Measurements from ENCODE around the gene PRODH2. TPM values are rescaled to one million over a fixed set of nuclear protein-coding genes. Genes with fewer than 3 reads are reported as not detected.

PRODH2 gene
- total and polyA plus RNA-seq, 3 donors from 2014 or later, result 0.99 to 2.7 (median 1.3) TPM

DNA sequence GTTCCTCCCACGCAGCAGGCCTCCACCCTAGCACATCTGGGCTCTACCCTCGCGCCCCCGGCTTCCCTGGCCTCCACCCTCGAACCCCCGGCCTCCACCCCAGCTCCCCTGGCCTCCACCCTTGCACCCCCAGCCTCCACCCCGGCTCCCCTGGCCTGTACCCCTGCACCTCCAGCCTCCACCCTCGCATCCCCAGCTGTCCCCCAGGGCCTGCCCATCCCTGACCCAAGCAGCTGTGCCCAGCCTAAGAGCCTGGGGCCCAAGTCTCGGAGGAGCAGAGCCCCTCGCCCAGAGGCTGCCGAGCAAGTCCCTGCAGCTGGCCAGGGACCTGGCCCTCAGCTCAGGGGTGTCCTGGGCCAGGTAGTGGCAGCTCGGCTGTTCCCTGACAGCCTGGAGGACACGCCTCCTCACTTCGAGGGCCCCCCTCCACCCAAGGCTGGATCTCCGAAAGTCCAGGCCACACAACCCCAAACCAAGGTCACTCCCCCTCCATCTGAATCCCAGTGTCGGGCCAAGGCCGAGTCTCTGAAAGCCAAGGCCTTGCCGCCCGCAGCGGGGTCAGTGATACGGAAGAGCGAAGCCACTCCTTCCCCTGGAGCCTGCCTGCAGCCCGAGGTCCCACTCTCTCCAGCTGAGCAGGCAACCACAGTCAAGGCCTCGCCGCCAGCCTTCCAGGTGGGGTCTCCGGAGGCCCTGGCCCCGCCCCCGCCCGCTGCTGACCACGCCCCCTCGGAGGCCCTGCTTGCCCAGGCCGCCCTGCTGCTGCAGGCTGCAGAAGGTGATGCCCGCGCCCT, 45.2 kb downstream of the PRODH2 start:
- WGBS, 2 donors, result 27 to 58% methylated on average over 8 to 31 of the region's 34 CpGs
- Histone ChIP-seq H3K4me1 (peaks cover 18% of the 10 kb centered on the region), H3K27me3 (no peaks in the 10 kb centered on the region), H3K4me3 (peak overlapping the region in 1 of 2 donors; percentile 7), H3K9me3 (no peaks in the 10 kb centered on the region), H3K36me3 (ENCODE audit: low read depth, missing control alignments) (no peaks in the 10 kb centered on the region), H3K27ac (peak overlapping the region in 1 of 2 donors; percentile 30)
- intact Hi-C loops (cut with DNase I; ENCODE audit: low total_unique reads), result no loop called here
- DNase-seq, result peak; percentile 71
- TF ChIP-seq, protein P1, sequence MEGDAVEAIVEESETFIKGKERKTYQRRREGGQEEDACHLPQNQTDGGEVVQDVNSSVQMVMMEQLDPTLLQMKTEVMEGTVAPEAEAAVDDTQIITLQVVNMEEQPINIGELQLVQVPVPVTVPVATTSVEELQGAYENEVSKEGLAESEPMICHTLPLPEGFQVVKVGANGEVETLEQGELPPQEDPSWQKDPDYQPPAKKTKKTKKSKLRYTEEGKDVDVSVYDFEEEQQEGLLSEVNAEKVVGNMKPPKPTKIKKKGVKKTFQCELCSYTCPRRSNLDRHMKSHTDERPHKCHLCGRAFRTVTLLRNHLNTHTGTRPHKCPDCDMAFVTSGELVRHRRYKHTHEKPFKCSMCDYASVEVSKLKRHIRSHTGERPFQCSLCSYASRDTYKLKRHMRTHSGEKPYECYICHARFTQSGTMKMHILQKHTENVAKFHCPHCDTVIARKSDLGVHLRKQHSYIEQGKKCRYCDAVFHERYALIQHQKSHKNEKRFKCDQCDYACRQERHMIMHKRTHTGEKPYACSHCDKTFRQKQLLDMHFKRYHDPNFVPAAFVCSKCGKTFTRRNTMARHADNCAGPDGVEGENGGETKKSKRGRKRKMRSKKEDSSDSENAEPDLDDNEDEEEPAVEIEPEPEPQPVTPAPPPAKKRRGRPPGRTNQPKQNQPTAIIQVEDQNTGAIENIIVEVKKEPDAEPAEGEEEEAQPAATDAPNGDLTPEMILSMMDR (IDR thresholded peaks at IDR 0.05), result no peak
- TF ChIP-seq POLR2A (IDR thresholded peaks at IDR 0.05), result no peak

- H3K36me3 ChIP-seq (ENCODE audit: low read depth, missing control alignments), result no peaks in the 10 kb centered on the region
- no peak for DNase-seq
- intact Hi-C loops (cut with DNase I; ENCODE audit: low total_unique reads), result no loop called here
Measured at GRCh38 chr19:35766571-35767104, 46.0 kb downstream of the PRODH2 start.

GRCh38 chr19:35764432-35765315, 48.0 kb downstream of the PRODH2 start:
- Histone ChIP-seq H3K4me3 (no peak overlapping the region), H3K36me3 (ENCODE audit: low read depth, missing control alignments) (no peaks in the 10 kb centered on the region), H3K4me1 (peaks cover 18% of the 10 kb centered on the region), H3K27ac (no peak overlapping the region), H3K9me3 (no peaks in the 10 kb centered on the region), H3K27me3 (no peaks in the 10 kb centered on the region)
- WGBS, 2 donors, result 86 to 92% methylated on average over 17 of the region's 17 CpGs
- no peak for DNase-seq
- TF ChIP-seq POLR2A (IDR thresholded peaks at IDR 0.05), result no peak
- TF ChIP-seq, protein P1 (IDR thresholded peaks at IDR 0.05), result no peak
- intact Hi-C loops (cut with DNase I; ENCODE audit: low total_unique reads), result no loop called here

More at GRCh38 chr19:35766571-35767104, 46.0 kb downstream of the PRODH2 start:
- TF ChIP-seq POLR2A (IDR thresholded peaks at IDR 0.05), result no peak
- TF ChIP-seq, protein P1 (IDR thresholded peaks at IDR 0.05), result no peak
- Histone ChIP-seq H3K9me3 (no peaks in the 10 kb centered on the region), H3K27ac (no peak overlapping the region), H3K4me3 (no peak overlapping the region), H3K4me1 (peaks cover 18% of the 10 kb centered on the region), H3K27me3 (no peaks in the 10 kb centered on the region)
- 78 to 80% methylated on average over 11 of the region's 11 CpGs for WGBS, 2 donors

GRCh38 chr19:35760711-35761349, 51.8 kb downstream of the PRODH2 start:
- H3K9me3 ChIP-seq, result no peaks in the 10 kb centered on the region
- H3K27ac ChIP-seq, result no peak overlapping the region
- no peak overlapping the region for H3K4me3 ChIP-seq
- intact Hi-C loops (cut with DNase I; ENCODE audit: low total_unique reads), result no loop called here
- DNase-seq, result no peak
- TF ChIP-seq POLR2A (IDR thresholded peaks at IDR 0.05), result no peak
- TF ChIP-seq, protein P1 (IDR thresholded peaks at IDR 0.05), result no peak
- peaks cover 20% of the 10 kb centered on the region for H3K4me1 ChIP-seq
- WGBS, 2 donors, result 91 to 93% methylated on average over 4 of the region's 4 CpGs
- no peaks in the 10 kb centered on the region for H3K36me3 ChIP-seq (ENCODE audit: low read depth, missing control alignments)
- H3K27me3 ChIP-seq, result no peaks in the 10 kb centered on the region

All from testis (tissue), 3 donors.